Stimulated activated CD8-positive, alpha-beta memory T cell treated with anti-CD3 and anti-CD28 coated beads, Interleukin-7, amount 100 ng/mL, for 24 hours (primary cell): Measurements from ENCODE around the gene TMX1.

Source experiments
- DNase-seq: peaks from one replicate; pipeline ENCODE4 v3.0.0-alpha.2; 2020; ENCODE audit warnings: low read depth

TMX1 gene

DNA sequence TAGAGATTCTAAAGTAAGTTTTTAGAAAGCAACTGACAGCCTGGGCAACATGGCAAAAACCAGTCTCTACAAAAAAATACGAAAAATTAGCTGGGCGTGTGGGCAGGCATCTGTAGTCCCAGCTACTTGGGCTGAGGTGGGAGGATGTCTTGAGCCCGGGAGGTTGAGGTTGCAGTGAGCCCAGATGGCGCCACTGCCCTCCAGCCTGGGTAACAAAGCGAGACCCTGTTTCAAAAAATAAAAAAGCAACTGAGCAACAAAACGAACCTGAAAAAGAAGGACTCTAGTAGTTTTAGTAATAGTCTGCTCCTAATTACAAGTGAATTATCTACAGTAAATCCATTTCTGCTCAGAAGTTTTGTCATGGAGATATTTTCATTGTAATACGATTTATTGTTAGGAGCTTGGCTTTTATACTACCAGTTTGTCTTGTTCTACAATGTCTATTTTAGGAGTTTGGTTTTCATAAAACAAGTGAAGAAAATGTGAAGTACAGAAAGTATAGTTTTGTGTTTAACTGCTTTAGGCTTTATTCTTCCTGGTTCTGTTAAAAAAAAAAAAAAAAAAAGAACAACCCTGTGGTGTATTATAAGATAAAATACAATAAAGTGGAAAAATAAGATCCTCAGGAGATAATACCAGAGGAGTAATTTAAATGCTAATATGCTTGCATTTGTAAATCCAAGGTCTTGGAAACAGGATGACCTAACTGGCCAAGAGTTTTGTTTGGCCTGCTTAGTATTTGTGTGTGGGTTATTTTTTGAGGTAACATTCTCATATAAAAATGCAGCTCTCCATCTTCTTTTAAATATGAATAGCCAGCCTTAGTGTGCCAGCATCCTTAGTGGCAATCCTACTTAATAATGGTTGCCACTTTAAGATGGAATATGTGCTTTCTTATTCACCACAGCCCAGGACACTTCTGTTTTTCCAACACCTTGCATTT, 2.8 kb downstream of the TMX1 start:
- no peak for DNase-seq

DNA sequence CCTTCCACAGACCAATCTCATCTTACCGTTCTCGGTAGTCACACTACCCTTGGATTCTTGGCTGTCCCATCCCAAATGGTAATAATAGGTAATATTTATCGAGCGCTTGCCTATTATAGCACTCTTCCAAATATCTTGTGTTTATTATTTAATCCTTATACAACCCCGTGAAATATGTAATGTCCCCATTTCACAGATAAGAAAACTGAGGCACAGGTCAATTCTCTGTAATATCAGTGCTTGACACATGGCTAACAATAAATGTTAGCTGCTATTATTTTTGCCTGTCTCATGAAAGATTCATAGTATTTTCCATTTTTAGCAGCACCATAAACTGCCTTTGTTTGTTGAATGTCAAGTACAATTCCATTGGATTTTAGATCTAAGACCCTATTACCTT, 4.5 kb downstream of the TMX1 start:
- DNase-seq = no peak

DNA sequence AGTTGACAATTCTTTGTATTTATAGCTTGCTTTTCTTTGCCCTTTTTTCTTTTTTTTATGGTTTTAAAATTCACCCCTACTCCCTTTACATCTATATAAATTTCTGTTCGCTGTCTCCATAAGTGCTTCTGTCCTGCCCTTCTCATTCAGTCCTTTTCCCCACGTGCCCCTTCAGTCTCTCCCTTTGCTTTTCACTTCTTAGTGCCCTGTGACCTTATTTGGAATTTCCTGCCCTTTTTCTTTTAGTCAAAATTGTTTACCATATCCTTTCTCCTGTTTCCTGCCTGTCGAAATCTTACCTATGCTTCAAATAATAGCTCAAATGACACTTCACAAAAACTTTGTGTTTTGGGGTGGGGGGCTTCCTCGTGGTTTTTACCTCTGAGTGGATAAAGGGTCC, 6.0 kb downstream of the TMX1 start:
- DNase-seq = no peak

GRCh38 chr14:51248016-51248987, 8.3 kb downstream of the TMX1 start:
- DNase-seq = no peak

GRCh38 chr14:51251486-51251885, 11.4 kb downstream of the TMX1 start:
- no peak for DNase-seq

GRCh38 chr14:51253880-51254279, 13.8 kb downstream of the TMX1 start:
- DNase-seq = no peak

DNA sequence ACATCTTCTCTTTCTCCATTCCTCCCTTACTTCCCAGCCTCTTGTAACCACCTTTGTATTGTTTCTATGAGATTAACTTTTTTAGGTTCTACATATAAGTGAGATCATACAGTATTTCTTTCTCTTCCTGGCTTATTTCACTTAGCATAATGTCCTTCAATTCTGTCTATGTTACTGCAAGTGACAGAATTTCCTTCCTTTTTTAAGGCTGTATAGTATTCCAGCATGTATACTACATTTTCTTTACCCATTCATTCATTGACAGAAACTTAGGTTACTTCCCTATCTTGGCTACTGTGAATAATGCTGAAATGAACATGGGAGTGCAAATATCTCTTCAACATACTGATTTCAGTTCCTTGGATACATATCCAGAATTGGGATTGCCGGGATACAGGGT, 18.2 kb downstream of the TMX1 start:
- no peak for DNase-seq

DNA sequence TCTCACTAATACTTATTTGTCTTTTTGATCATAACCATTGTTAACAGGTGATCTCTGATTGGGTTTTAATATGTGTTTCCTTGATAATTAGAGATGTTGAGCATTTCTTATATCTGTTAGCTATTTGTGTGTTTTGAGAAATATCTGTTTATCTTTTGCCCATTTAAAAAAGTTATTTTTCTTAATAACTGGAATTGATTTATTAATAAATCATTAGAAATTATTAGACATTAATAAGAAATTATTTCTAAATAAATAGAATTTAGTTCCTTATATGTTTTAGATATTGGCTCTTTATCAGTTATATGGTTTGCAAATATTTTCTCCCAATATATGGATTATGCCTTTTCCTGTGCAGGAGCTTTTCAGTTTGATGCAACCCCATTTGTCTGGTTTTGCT, 18.7 kb downstream of the TMX1 start:
- no peak for DNase-seq

DNA sequence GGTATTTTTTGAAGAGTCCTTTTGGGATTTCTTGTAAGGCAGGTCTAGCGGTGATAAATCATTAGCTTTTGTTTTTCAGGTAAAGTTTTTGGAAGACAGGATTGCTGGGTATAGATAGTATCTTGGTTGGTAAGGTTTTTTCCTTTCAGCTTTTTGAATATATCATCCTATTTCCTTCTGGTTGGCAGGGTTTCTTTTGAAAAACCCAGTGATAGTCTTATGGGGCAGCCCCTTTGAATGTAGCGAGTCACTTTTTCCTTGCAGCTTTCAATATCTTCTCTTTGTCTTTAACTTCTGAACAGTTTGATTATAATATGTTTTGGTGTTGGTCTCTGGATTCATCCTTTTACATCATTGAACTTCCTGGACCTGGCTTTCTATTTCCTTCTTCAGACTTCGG, 20.2 kb downstream of the TMX1 start:
- no peak for DNase-seq

GRCh38 chr14:51261151-51261550, 21.1 kb downstream of the TMX1 start:
- no peak for DNase-seq

DNA sequence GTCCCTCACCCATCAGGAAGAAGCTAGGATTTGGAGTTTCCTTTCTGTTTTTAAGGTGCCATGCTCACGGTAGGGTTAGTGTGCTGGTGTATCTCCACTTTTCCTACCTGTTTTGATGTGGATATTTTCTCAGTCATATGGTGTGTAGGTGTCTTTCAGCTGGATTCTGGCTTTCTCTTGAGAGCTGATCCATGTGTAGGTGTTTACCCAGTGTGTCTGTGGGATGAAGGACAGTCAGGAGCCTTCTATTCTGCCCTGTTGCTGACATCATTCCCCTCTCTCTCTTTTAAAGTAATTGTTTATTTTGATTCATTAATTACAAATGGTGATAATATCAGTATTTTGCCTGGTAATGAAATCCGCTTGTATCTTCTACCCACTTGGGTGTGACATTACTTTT, 22.8 kb downstream of the TMX1 start:
- DNase-seq = no peak

DNA sequence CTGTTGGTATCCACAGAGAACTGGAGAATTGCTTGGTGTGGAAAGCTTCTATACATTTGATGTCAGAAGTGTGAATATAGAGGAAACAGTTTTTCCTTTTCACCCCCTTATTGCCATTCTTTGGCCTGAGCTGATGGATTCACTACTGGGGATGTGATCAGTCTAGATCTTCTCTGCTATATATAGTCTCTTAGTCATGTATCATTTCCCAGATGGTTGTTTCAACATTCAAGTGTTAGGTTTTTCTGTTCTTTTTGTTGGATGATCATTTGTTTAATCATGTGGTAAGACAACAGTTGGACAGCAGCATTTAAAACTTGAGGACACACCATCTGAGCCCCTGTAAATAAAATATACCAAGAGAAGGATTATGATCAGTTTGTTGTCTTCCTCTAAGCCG, 29.6 kb downstream of the TMX1 start:
- DNase-seq = no peak

- no peak for DNase-seq
Measured at GRCh38 chr14:51276605-51277004, 36.6 kb downstream of the TMX1 start.

DNA sequence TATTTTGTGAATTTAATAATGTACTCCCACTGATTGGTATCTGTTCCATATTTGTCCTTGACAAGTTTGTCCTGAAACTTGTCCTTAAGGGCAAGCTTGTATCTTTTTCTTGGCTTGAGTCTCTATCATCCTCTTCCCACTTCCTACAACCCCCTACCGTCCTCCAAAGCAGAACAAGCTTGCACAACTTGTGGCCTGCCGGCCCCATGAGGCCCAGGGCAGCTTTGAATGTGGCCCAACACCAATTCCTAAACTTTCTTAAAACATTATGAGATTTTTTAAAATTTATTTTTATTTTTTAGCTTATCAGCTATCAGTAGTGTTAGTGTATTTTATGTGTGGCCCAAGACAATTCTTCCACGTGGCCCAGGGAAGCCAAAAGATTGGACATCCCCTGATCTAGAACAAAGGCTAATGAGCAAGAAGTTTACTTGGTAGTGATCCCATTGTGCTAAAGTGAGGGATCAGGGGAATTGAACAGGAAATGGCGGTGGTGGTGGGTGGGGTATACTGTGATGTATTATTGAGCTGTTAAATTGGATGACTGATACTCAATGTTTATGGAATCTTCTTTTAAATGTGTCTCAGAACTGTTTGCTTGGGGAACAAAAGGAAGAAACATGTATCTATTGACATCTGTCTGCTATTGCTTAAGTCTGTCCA, 37.8 kb downstream of the TMX1 start:
- no peak for DNase-seq

GRCh38 chr14:51282517-51282916, 42.5 kb downstream of the TMX1 start:
- no peak for DNase-seq

- DNase-seq = no peak
Measured at GRCh38 chr14:51283402-51284085, 43.5 kb downstream of the TMX1 start.

DNA sequence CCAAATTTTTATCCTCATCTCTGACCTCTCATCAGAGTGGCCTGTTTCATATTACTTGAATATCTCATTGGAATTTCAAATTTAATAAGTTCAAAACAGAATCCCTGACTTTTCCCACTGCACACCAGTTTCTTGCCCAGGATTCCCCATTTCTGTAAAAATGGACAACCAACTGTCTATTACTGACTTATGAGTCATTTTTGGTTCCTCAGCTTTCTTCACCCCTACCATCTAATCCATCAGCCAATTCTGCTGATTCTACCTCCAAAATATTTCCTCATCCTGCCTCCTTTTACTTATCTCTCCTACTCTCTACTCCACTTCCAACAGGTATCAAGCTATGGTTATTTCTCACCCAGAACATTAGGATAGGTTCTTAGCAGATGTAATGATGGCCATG, 44.2 kb downstream of the TMX1 start:
- no peak for DNase-seq

- DNase-seq = no peak
Measured at GRCh38 chr14:51285120-51285519, 45.1 kb downstream of the TMX1 start.

GRCh38 chr14:51289169-51289568, 49.1 kb downstream of the TMX1 start:
- no peak for DNase-seq

GRCh38 chr14:51290132-51290531, 50.1 kb downstream of the TMX1 start:
- no peak for DNase-seq

DNA sequence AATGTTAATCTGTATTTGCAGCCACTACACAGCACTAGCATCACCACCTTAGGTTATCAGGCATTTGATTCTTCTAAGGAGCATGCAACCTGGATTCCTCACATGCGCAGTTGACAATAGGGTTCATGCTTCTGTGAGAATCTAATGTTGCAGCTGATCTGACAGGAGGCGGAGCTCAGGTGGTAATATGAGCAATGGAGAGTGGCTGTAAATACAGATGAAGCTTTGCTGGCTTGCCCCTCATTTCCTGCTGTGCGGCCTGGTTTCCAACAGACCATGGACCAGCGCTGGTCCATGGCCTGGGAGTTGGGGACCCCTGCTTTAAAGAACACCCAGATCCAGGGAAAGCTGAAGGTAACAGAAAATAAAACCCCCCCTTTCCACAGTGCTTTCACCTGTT, 51.0 kb downstream of the TMX1 start:
- DNase-seq = no peak
